Ovary (tissue), 3 donors: ENCODE data around the gene POLE.

Source experiments
- CTCF ChIP-seq, 3 donors: fragments of 450-650 bp in 2 of 3; fragments of 200-600 bp in 1 of 3; IDR thresholded peaks; one replicate each; pipeline versions ENCODE4 v1.5.1 to v1.8.0; 2016 to 2022; ENCODE audit warnings: antibody characterized with exemption in 3 of 3, mild to moderate bottlenecking in 1 of 3
- EP300 ChIP-seq: sonication (generic); formaldehyde crosslinking; IDR thresholded peaks from one replicate; pipeline ENCODE4 v1.6.1; 2017; ENCODE audit warnings: antibody characterized with exemption
- POLR2A ChIP-seq: fragments of 450-650 bp; IDR thresholded peaks from one replicate; pipeline ENCODE4 v1.6.1; 2017; ENCODE audit warnings: antibody characterized with exemption, mild to moderate bottlenecking, moderate library complexity
- donor health status: DM: no; HTN: no; CAD: no.

- no peak for TF ChIP-seq POLR2A
- TF ChIP-seq CTCF (IDR thresholded peaks at IDR 0.05) = no peak
- no peak for TF ChIP-seq EP300
Observed at GRCh38 chr12:132574271-132574996, 112.7 kb downstream of the POLE start.
